Neutrophil (primary cell): ENCODE results near the gene PAM16.

Experiments
- H3K27ac ChIP-seq: fragments of 200-600 bp; sonication (generic); 2 replicates; pipeline ENCODE4 v1.5.1; 2016; ENCODE audit warnings: mild to moderate bottlenecking, moderate library complexity
- H3K27me3 ChIP-seq: fragments of 200-600 bp; sonication (generic); 2 replicates; pipeline ENCODE4 v1.6.0; 2016; ENCODE audit warnings: mild to moderate bottlenecking
- H3K36me3 ChIP-seq: fragments of 200-600 bp; sonication (generic); 2 replicates; pipeline ENCODE4 v1.5.1; 2017
- H3K4me1 ChIP-seq, 2 experiments: fragments of 200-600 bp in 1 of 2; sonication (generic) in 1 of 2; 1 replicate in 1 of 2; 2 replicates in 1 of 2; pipeline versions ENCODE4 v1.5.1 to v1.6.1; 2013 to 2016; ENCODE audit warnings: low read depth in 1 of 2, low read length in 1 of 2, mild to moderate bottlenecking in 1 of 2, moderate library complexity in 1 of 2; ENCODE audit not compliant: control insufficient read depth in 1 of 2, insufficient read depth in 1 of 2
- H3K4me3 ChIP-seq, 2 experiments: fragments of 200-600 bp in 1 of 2; sonication (generic) in 1 of 2; 1 replicate in 1 of 2; 2 replicates in 1 of 2; pipeline ENCODE4 v1.5.1; 2013 to 2016; ENCODE audit warnings: low read depth in 1 of 2, low read length in 1 of 2, mild to moderate bottlenecking in 1 of 2, moderate library complexity in 1 of 2
- H3K9me3 ChIP-seq: fragments of 200-600 bp; sonication (generic); 2 replicates; pipeline ENCODE4 v1.5.1; 2016
- TF ChIP-seq, protein P1 (sequence below): fragments of 200-600 bp; sonication (generic); IDR thresholded peaks from 2 replicates; pipeline ENCODE4 v1.5.1; 2016; ENCODE audit warnings: antibody characterized with exemption

Gene PAM16

DNA sequence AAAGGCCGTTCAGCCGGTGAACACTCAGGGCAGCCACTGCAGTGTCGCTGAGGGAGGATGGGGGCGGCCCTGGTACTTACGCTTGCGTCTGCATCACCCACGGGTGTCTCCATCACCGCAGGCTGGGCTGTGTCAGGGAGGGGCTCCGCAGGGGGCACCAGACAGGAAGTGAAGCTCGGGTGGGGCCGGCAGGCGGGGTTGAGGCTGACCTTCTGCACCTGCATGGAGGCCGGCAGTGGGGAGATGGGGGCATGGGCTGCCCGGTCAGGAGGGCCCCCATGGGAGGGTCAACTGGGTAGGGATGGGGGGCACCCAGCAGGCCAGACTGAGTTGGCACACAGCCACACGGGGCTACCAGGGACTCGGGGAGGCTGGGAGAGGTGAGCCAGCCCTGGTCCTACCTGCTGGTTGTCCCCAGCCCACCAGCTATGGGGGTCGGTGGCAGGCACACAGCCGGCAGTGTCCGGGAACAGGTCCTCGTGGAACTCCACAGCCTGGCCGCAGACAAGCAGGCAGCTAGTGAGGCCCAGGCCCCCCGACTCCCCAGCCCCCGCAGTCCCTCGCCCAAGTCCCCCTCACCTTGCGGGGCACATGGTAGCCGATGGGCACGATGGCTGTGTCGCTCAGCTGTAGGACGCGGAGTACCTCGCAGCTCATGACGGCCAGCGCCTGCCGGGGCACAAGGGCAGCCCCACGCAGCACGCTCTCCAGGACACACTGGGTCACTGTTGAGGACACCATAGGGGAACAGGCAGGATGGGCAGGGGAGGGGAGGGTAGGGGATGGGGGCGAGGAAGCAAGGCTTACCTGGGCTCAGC lies 13.3 kb upstream of the PAM16 start:
- Histone ChIP-seq H3K27me3 (no peaks in the 10 kb centered on the region), H3K4me3 (no peak overlapping the region), H3K9me3 (no peaks in the 10 kb centered on the region), H3K36me3 (peaks cover 90% of the 10 kb centered on the region), H3K27ac (no peak overlapping the region), H3K4me1 (no peaks in the 10 kb centered on the region)
- TF ChIP-seq, protein P1, sequence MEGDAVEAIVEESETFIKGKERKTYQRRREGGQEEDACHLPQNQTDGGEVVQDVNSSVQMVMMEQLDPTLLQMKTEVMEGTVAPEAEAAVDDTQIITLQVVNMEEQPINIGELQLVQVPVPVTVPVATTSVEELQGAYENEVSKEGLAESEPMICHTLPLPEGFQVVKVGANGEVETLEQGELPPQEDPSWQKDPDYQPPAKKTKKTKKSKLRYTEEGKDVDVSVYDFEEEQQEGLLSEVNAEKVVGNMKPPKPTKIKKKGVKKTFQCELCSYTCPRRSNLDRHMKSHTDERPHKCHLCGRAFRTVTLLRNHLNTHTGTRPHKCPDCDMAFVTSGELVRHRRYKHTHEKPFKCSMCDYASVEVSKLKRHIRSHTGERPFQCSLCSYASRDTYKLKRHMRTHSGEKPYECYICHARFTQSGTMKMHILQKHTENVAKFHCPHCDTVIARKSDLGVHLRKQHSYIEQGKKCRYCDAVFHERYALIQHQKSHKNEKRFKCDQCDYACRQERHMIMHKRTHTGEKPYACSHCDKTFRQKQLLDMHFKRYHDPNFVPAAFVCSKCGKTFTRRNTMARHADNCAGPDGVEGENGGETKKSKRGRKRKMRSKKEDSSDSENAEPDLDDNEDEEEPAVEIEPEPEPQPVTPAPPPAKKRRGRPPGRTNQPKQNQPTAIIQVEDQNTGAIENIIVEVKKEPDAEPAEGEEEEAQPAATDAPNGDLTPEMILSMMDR: no peak

DNA sequence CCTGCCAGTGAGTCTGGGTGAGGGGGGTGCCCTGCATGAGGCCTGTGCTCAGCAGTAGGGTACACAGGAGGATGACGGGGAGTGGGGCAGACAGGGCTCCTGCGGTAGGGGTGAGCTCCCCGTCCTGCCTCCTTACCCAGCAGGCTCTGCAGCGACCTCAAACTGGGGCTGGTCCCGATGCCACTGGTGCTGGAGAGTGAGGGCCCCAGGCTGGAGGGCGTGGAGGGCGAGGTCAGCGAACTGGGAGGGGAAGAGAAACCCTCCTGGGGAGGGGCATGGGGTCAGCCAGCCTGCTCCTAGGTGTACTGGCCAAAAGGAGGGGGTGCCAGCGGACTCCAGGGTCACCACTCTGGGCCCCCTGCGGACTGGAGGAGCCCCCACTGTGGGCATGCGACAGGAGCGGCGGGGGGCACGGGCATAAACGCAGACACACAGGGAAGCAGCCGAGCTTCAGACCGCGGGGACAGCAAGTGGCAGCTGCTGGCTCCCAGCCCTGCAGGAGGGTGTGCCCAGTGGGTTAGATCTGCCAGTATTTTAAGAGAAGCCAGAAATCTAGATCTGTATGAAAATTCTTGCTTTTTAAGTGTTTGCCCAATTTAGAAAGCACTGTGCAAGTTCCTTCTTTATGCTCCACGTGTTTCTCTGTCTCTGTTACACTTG lies 11.5 kb upstream of the PAM16 start:
- H3K27me3 ChIP-seq: no peaks in the 10 kb centered on the region
- H3K27ac ChIP-seq: no peak overlapping the region
- H3K36me3 ChIP-seq: peaks cover 97% of the 10 kb centered on the region
- no peaks in the 10 kb centered on the region for H3K4me1 ChIP-seq
- no peaks in the 10 kb centered on the region for H3K9me3 ChIP-seq
- TF ChIP-seq, protein P1: no peak
- no peak overlapping the region for H3K4me3 ChIP-seq

DNA sequence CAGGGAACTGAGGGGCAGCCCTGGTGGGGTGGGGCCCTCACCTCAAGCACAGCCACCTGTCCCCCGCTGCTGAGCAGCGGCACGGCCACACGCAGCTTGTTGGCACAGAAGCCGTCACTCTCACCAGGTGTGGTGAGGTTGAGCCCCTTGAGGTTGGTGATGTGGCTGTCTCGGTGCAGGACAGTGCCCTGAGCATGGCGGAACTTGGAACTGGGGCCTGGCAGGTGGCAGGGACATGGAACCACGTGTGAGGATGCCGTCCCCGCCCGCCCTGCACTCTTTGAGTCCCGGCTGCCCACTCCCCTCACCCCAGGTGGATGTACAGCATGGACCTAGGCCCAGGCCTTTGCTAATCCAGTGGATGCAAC lies 10.8 kb upstream of the PAM16 start:
- no peaks in the 10 kb centered on the region for H3K9me3 ChIP-seq
- H3K4me3 ChIP-seq: no peak overlapping the region
- H3K27ac ChIP-seq: no peak overlapping the region
- peaks cover 97% of the 10 kb centered on the region for H3K36me3 ChIP-seq
- TF ChIP-seq, protein P1: no peak
- no peaks in the 10 kb centered on the region for H3K27me3 ChIP-seq
- no peaks in the 10 kb centered on the region for H3K4me1 ChIP-seq

DNA sequence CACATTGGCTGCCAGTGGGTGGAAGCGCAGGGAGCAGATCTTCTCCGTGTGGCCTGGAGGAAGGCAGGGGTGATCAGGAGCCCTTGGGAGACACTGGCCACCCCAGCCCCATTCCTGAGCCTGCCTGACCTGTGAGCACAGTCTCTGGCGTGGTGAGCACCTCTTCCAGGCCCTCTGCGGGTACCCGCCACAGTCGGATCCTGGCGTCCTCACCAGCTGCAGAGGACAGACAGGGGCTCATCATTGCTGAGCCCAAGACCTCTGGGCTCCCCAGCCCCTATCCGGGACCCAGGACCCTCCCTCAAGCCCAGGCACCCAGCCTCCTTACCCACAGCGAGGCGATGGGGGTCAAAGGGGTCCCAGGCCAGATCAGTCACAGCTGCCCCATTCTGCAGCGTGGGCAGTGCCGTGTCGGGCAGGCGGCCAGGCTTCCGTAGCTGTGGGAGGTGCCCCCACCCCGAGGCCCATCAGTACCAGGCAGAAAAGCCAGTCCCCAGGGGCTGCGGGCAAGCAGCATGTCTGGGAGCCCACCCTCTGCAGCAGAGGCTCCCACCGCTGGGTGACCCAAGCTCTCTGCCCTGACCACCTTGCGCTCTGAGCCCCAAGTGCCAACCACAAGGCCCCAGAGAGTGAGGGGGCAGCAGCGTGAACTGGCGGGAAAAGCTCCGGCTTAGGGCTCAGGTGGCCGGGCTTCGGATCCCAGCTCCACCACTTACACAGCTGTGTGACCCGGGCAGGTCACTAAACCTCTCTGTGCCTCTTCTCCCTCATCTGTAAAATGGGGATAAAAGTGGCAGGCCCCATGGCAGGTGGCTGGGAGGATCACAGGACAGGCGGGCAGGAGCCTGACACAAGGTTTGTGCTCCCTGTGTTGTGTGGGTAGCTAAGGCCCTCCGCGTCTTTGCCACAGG lies 10.2 kb upstream of the PAM16 start:
- H3K27me3 ChIP-seq: no peaks in the 10 kb centered on the region
- H3K4me1 ChIP-seq: no peaks in the 10 kb centered on the region
- no peaks in the 10 kb centered on the region for H3K9me3 ChIP-seq
- H3K27ac ChIP-seq: no peak overlapping the region
- TF ChIP-seq, protein P1: no peak
- H3K36me3 ChIP-seq: peaks cover 99% of the 10 kb centered on the region
- no peak overlapping the region for H3K4me3 ChIP-seq

DNA sequence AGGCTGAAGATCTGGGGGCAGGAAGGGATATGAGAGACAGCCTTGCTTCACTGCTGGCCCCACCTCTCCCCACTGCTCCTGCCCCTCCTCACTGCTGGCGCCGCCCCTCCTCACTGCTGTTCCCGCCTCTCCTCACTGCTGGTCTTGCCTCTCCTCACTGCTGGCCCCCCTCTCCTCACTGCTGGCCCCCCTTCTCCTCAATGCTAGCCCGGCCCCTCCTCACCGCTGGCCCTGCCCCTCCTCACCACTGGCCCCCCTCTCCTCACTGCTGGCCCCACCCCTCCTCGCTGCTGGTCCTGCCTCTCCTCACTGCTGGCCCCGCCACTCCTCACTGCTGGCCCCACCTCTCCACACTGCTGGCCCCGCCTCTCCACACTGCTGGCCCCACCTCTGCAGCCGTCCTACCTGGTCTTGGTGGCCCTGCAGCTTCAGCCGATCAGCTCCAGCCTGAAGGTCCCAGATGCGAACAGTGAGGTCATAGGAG lies 9.5 kb upstream of the PAM16 start:
- Histone ChIP-seq H3K4me3 (no peak overlapping the region), H3K27ac (no peak overlapping the region), H3K27me3 (no peaks in the 10 kb centered on the region), H3K4me1 (no peaks in the 10 kb centered on the region), H3K9me3 (no peaks in the 10 kb centered on the region), H3K36me3 (peaks cover 100% of the 10 kb centered on the region)
- TF ChIP-seq, protein P1: no peak
